ENCODE data around the gene SPCS1.

The SPCS1 gene

GRCh38 chr3:52730681-52731080, 24.8 kb downstream of the SPCS1 start:
- DNase-seq (ENCODE audit: low read depth in 4 of 4, low spot score in 1 of 4), result no peak

- DNase-seq (ENCODE audit: low read depth in 4 of 4, low spot score in 1 of 4), result no peak
These were observed 25.7 kb downstream of the SPCS1 start for GRCh38 chr3:52731590-52731989.

GRCh38 chr3:52733256-52733891, 27.5 kb downstream of the SPCS1 start:
- no peak for DNase-seq (ENCODE audit: low read depth in 4 of 4, low spot score in 1 of 4)

- no peak for DNase-seq (ENCODE audit: low read depth in 4 of 4, low spot score in 1 of 4)
These were observed 33.8 kb downstream of the SPCS1 start for GRCh38 chr3:52739730-52740129.

GRCh38 chr3:52742418-52743041, 36.6 kb downstream of the SPCS1 start:
- no peak for DNase-seq (ENCODE audit: low read depth in 4 of 4, low spot score in 1 of 4)

- DNase-seq (ENCODE audit: low read depth in 4 of 4, low spot score in 1 of 4), result no peak
These were observed 37.2 kb downstream of the SPCS1 start for GRCh38 chr3:52743152-52743551.

- no peak for DNase-seq (ENCODE audit: low read depth in 4 of 4, low spot score in 1 of 4)
These were observed 37.8 kb downstream of the SPCS1 start for GRCh38 chr3:52743721-52744120.

GRCh38 chr3:52752045-52752660, 46.2 kb downstream of the SPCS1 start:
- no peak for DNase-seq (ENCODE audit: low read depth in 4 of 4, low spot score in 1 of 4)

- no peak for DNase-seq (ENCODE audit: low read depth in 4 of 4, low spot score in 1 of 4)
These were observed 48.5 kb downstream of the SPCS1 start for GRCh38 chr3:52754373-52754772.

- no peak for DNase-seq (ENCODE audit: low read depth in 4 of 4, low spot score in 1 of 4)
These were observed 50.2 kb downstream of the SPCS1 start for GRCh38 chr3:52756141-52756540.
